Fibroblast of lung (primary cell): ENCODE results near the gene ETFB. TPM values are rescaled to one million over a fixed set of nuclear protein-coding genes. Genes with fewer than 3 reads are reported as not detected.

Experiments used
- DNase-seq, 2 donors: peaks; one replicate each; pipeline versions ENCODE4 v3.0.0 to v3.0.0-alpha.2; 2010; ENCODE audit warnings: low read depth in 2 of 2
- H2AFZ ChIP-seq: 2 replicates; pipeline ENCODE4 v1.5.1; 2012; ENCODE audit warnings: low read length, control low read depth, inconsistent platforms
- H3K27ac ChIP-seq: 2 replicates; pipeline ENCODE4 v1.5.1; 2011; ENCODE audit warnings: low read length, control low read depth; ENCODE audit not compliant: insufficient read depth
- H3K27me3 ChIP-seq: 2 replicates; pipeline ENCODE4 v1.5.1; 2011; ENCODE audit warnings: mild to moderate bottlenecking, low read length; ENCODE audit not compliant: control insufficient read depth, insufficient read depth
- H3K36me3 ChIP-seq: 2 replicates; pipeline ENCODE4 v1.5.1; 2011; ENCODE audit warnings: low read length; ENCODE audit not compliant: control insufficient read depth, insufficient read depth
- H3K4me1 ChIP-seq: 2 replicates; pipeline ENCODE4 v1.5.1; 2011; ENCODE audit warnings: low read length; ENCODE audit not compliant: control insufficient read depth, insufficient read depth; ENCODE audit errors: extremely low read depth
- H3K4me2 ChIP-seq: 2 replicates; pipeline ENCODE4 v1.5.1; 2011; ENCODE audit warnings: low read length, control low read depth; ENCODE audit not compliant: insufficient read depth; ENCODE audit errors: extremely low read depth
- H3K4me3 ChIP-seq, 4 experiments: fragments of 200-600 bp in 1 of 4; sonication (generic) in 1 of 4; replicated peaks in 1 of 4; 2 replicates each; pipeline ENCODE4 v1.5.1; 2011 to 2016; ENCODE audit warnings: low read length in 4 of 4, low read depth in 3 of 4, mild to moderate bottlenecking in 3 of 4, control low read depth in 2 of 4, inconsistent platforms in 1 of 4, mixed read lengths in 1 of 4; ENCODE audit not compliant: insufficient read depth in 1 of 4; ENCODE audit errors: control extremely low read depth in 1 of 4
- H3K79me2 ChIP-seq: 2 replicates; pipeline ENCODE4 v1.5.1; 2012; ENCODE audit warnings: mild to moderate bottlenecking, low read length, inconsistent platforms; ENCODE audit not compliant: control insufficient read depth, insufficient read depth
- H3K9ac ChIP-seq: 2 replicates; pipeline ENCODE4 v1.5.1; 2011; ENCODE audit warnings: mild to moderate bottlenecking, low read length, control low read depth; ENCODE audit not compliant: insufficient read depth
- H3K9me3 ChIP-seq: 2 replicates; pipeline ENCODE4 v1.5.1; 2012; ENCODE audit warnings: low read depth, low read length; ENCODE audit not compliant: control insufficient read depth, insufficient read depth
- H4K20me1 ChIP-seq: 2 replicates; pipeline ENCODE4 v1.5.1; 2011; ENCODE audit warnings: low read length; ENCODE audit not compliant: control insufficient read depth, insufficient read depth; ENCODE audit errors: extremely low read depth
- EZH2 ChIP-seq: IDR thresholded peaks from 2 replicates; pipeline ENCODE4 v1.5.1; 2012; ENCODE audit warnings: low read length, control low read depth, mild to moderate bottlenecking; ENCODE audit errors: missing control alignments
- polyA plus RNA-seq, 2 donors: library from polyadenylated mRNA; depleted of rRNA in 1 of 2; stranded (reverse) in 1 of 2; unstranded in 1 of 2; fragments of >200 nt; gene quantifications; 2 replicates each; pipeline ENCODE4 v1.2.1, GENCODE V29; 2011 to 2012; ENCODE audit warnings: missing spikeins in 1 of 2
- total RNA-seq: library from RNA; depleted of rRNA; stranded (reverse); fragments of >200 nt; gene quantifications from 2 replicates; pipeline ENCODE4 v1.2.1, GENCODE V29; 2014
- TF ChIP-seq, protein P1 (sequence below), 2 donors: IDR thresholded peaks in 1 of 2; conservative IDR thresholded peaks in 1 of 2; 1 replicate in 1 of 2; 2 replicates in 1 of 2; pipeline ENCODE4 v1.5.1; 2011 to 2012; ENCODE audit warnings: low read length in 2 of 2, control low read depth in 1 of 2, inconsistent platforms in 1 of 2, low read depth in 1 of 2, mild to moderate bottlenecking in 1 of 2

Gene ETFB
- total and polyA plus RNA-seq, 2 donors (not counting 1 experiment from before 2014, with no cell fraction given), result 84.4 to 123 TPM

DNA sequence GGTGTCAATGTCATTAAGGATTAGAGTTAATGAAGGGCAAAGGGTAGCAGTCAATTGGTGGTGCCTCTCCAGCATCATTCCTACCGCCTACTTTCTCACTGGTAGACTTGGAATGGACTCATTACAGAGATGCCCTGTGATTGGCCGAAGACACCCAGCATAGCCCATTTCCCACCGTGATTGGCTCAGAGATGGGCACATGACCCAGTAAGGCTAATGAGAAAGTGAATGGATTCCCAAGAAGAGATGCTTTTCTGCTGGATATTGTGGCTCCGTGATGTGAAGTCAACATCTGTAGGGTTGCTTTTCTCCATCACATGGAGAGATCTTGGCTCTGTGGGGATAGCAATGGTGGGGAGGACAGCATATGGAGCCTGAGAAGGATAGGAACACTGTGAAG lies 35.8 kb downstream of the ETFB start:
- Histone ChIP-seq H3K27ac (no peak overlapping the region), H3K4me1 (no peaks in the 10 kb centered on the region), H3K9me3 (no peaks in the 10 kb centered on the region), H2AFZ (no peak overlapping the region), H3K79me2 (no peaks in the 10 kb centered on the region), H3K36me3 (no peaks in the 10 kb centered on the region), H3K4me2 (no peak overlapping the region), H3K27me3 (no peaks in the 10 kb centered on the region), H3K4me3 (no peak overlapping the region), H3K9ac (no peak overlapping the region), H4K20me1 (no peaks in the 10 kb centered on the region)
- no peak for TF ChIP-seq EZH2
- TF ChIP-seq, protein P1, sequence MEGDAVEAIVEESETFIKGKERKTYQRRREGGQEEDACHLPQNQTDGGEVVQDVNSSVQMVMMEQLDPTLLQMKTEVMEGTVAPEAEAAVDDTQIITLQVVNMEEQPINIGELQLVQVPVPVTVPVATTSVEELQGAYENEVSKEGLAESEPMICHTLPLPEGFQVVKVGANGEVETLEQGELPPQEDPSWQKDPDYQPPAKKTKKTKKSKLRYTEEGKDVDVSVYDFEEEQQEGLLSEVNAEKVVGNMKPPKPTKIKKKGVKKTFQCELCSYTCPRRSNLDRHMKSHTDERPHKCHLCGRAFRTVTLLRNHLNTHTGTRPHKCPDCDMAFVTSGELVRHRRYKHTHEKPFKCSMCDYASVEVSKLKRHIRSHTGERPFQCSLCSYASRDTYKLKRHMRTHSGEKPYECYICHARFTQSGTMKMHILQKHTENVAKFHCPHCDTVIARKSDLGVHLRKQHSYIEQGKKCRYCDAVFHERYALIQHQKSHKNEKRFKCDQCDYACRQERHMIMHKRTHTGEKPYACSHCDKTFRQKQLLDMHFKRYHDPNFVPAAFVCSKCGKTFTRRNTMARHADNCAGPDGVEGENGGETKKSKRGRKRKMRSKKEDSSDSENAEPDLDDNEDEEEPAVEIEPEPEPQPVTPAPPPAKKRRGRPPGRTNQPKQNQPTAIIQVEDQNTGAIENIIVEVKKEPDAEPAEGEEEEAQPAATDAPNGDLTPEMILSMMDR (conservative IDR thresholded peaks at IDR 0.05 in 1 of 2, IDR thresholded peaks at IDR 0.05 in 1 of 2; ENCODE audit: low read depth in 1 of 2, low read length in 2 of 2), result no peak
- no peak for DNase-seq

DNA sequence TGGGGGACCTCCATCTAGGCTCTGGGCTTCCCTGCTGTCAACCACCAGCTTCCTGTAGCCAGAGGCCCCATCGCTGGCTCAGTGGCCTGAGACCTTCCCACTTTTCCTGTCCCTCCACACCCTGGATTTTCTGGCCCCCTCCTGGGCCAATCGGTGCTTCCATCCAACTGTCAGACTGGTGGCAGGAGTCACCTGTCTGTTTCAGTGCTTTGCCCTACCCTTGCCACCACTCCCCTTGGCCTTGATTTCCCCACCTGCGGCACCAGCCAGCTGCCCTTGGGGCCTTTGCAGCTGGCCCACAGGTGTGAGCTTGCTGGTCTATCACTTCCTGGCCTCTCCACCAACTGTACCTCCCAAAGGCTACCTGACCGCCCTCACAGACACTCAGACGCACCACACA lies 36.8 kb downstream of the ETFB start:
- Histone ChIP-seq H3K27me3 (no peaks in the 10 kb centered on the region), H3K4me3 (no peak overlapping the region), H4K20me1 (no peaks in the 10 kb centered on the region), H3K36me3 (no peaks in the 10 kb centered on the region), H3K4me2 (no peak overlapping the region), H3K27ac (no peak overlapping the region), H3K4me1 (no peaks in the 10 kb centered on the region), H3K79me2 (no peaks in the 10 kb centered on the region), H3K9me3 (no peaks in the 10 kb centered on the region), H2AFZ (no peak overlapping the region), H3K9ac (no peak overlapping the region)
- no peak for TF ChIP-seq EZH2
- TF ChIP-seq, protein P1 (conservative IDR thresholded peaks at IDR 0.05 in 1 of 2, IDR thresholded peaks at IDR 0.05 in 1 of 2; ENCODE audit: low read depth in 1 of 2, low read length in 2 of 2), result no peak
- DNase-seq, result no peak

DNA sequence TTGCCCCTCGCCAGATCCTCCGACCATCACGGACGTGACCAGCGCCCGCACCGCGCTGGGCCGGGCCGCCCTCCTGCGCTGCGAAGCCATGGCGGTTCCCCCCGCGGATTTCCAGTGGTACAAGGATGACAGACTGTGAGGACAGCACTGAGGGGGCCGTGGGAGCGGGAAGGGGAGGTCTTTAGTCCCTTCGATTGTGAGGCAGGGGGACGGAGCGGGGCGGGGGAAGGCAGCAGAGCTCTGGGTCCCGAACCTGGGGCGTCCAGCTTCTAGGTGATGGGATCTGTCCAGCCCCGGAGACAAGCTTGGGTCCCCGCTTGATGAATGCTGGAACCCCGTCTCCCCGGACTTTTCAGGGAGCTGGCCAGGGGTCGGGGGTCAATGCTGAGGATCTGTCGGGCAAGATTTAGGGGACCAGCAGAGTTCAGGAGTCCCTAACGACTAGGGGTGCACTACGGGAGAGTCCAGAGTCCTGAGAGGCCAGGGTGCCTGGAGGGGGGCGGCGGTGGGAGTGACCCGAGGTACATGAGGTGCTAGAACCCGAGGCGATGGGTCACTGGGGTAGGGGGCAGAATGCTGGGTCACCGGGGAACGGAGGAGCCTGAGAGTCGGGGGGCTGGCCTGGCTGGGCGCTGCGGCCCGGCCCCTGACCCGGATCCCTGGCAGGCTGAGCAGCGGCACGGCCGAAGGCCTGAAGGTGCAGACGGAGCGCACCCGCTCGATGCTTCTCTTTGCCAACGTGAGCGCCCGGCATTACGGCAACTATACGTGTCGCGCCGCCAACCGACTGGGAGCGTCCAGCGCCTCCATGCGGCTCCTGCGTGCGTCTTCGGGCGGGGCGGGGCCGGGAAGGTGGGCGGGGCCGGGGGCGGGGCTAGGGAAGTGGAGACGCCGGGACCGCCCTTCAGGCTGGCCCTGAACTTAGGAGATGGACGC lies 38.9 kb downstream of the ETFB start:
- TF ChIP-seq, protein P1 (conservative IDR thresholded peaks at IDR 0.05 in 1 of 2, IDR thresholded peaks at IDR 0.05 in 1 of 2; ENCODE audit: low read depth in 1 of 2, low read length in 2 of 2), result no peak
- TF ChIP-seq EZH2, result no peak
- Histone ChIP-seq H2AFZ (no peak overlapping the region), H3K36me3 (no peaks in the 10 kb centered on the region), H3K4me2 (no peak overlapping the region), H3K4me3 (peak overlapping the region in 1 of 4 experiments; percentile 45), H4K20me1 (no peaks in the 10 kb centered on the region), H3K9ac (no peak overlapping the region), H3K4me1 (no peaks in the 10 kb centered on the region), H3K27ac (no peak overlapping the region), H3K9me3 (no peaks in the 10 kb centered on the region), H3K79me2 (no peaks in the 10 kb centered on the region), H3K27me3 (no peaks in the 10 kb centered on the region)
- DNase-seq, result peak in 1 of 2 donors; percentile 41
